Keratinocyte (primary cell): ENCODE data around the gene NOL3. TPM values are rescaled to one million over a fixed set of nuclear protein-coding genes. Genes with fewer than 3 reads are reported as not detected.

Source experiments
- DNase-seq: peaks from one replicate; pipeline ENCODE4 v3.0.0-alpha.2; 2011; ENCODE audit warnings: low read depth, missing footprints, low spot score
- FAIRE-seq: peaks from 2 replicates; lab custom pipeline; 2011; peaks lifted over from hg19 to GRCh38; lab: Jason Lieb, UNC
- H2AFZ ChIP-seq: 2 replicates; pipeline ENCODE4 v1.6.0; 2012; ENCODE audit warnings: low read length, control low read depth, inconsistent platforms; ENCODE audit not compliant: control insufficient read depth
- H3K27ac ChIP-seq: 2 replicates; pipeline ENCODE4 v1.5.1; 2011; ENCODE audit warnings: low read length; ENCODE audit not compliant: control insufficient read depth, insufficient read depth
- H3K27me3 ChIP-seq: 3 replicates; pipeline ENCODE4 v1.6.0; 2011; ENCODE audit warnings: low read length; ENCODE audit not compliant: control insufficient read depth, insufficient read depth; ENCODE audit errors: extremely low read depth
- H3K36me3 ChIP-seq, 2 experiments: 2 replicates in 1 of 2; 3 replicates in 1 of 2; pipeline ENCODE4 v1.5.1; 2011; ENCODE audit warnings: low read length in 2 of 2, mild to moderate bottlenecking in 1 of 2; ENCODE audit not compliant: control insufficient read depth in 2 of 2, insufficient read depth in 2 of 2; ENCODE audit errors: extremely low read depth in 1 of 2
- H3K4me1 ChIP-seq: 3 replicates; pipeline ENCODE4 v1.5.1; 2011; ENCODE audit warnings: low read length; ENCODE audit not compliant: control insufficient read depth, insufficient read depth; ENCODE audit errors: extremely low read depth
- H3K4me2 ChIP-seq: 3 replicates; pipeline ENCODE4 v1.6.0; 2011; ENCODE audit warnings: low read depth, low read length; ENCODE audit not compliant: control insufficient read depth, insufficient read depth; ENCODE audit errors: extremely low read depth
- H3K4me3 ChIP-seq, 3 experiments: fragments of 200-600 bp in 1 of 3; sonication (generic) in 1 of 3; 2 replicates in 2 of 3; 3 replicates in 1 of 3; pipeline ENCODE4 v1.5.1; 2011 to 2016; ENCODE audit warnings: low read length in 3 of 3, mild to moderate bottlenecking in 3 of 3, control low read depth in 2 of 3, inconsistent platforms in 1 of 3, low read depth in 1 of 3, mixed read lengths in 1 of 3, mixed run types in 1 of 3, moderate library complexity in 1 of 3; ENCODE audit not compliant: control insufficient read depth in 2 of 3, insufficient read depth in 2 of 3; ENCODE audit errors: extremely low read depth in 1 of 3
- H3K79me2 ChIP-seq: 2 replicates; pipeline ENCODE4 v1.6.0; 2012; ENCODE audit warnings: low read length; ENCODE audit not compliant: control insufficient read depth, insufficient read depth
- H3K9ac ChIP-seq: 3 replicates; pipeline ENCODE4 v1.6.0; 2011; ENCODE audit warnings: low read length; ENCODE audit not compliant: control insufficient read depth, insufficient read depth; ENCODE audit errors: extremely low read depth
- H3K9me1 ChIP-seq: 3 replicates; pipeline ENCODE4 v1.6.0; 2011; ENCODE audit warnings: low read length; ENCODE audit not compliant: control insufficient read depth, insufficient read depth; ENCODE audit errors: extremely low read depth
- H3K9me3 ChIP-seq: 2 replicates; pipeline ENCODE4 v1.5.1; 2012; ENCODE audit warnings: low read depth, low read length; ENCODE audit not compliant: control insufficient read depth
- H4K20me1 ChIP-seq: 3 replicates; pipeline ENCODE4 v1.6.0; 2011; ENCODE audit warnings: low read length; ENCODE audit not compliant: control insufficient read depth, insufficient read depth; ENCODE audit errors: extremely low read depth
- CTCF ChIP-seq, 3 experiments: IDR thresholded peaks in 1 of 3; conservative IDR thresholded peaks in 1 of 3; optimal IDR thresholded peaks in 1 of 3; 2 replicates in 2 of 3; 3 replicates in 1 of 3; pipeline versions ENCODE3 to v1.5.1; 2011; ENCODE audit warnings: low read length in 3 of 3, mild to moderate bottlenecking in 3 of 3, moderate library complexity in 2 of 3, control low read depth in 1 of 3, inconsistent platforms in 1 of 3; ENCODE audit not compliant: insufficient read depth in 2 of 3; ENCODE audit errors: extremely low read depth in 1 of 3
- EZH2 ChIP-seq: IDR thresholded peaks from one replicate; pipeline ENCODE4 v1.6.1; 2012; ENCODE audit warnings: inconsistent platforms, mild to moderate bottlenecking, low read length, moderate library complexity
- dilution Hi-C: fragments of 300-500 bp; cut with MboI; formaldehyde crosslinking; loops from one replicate; pipeline ENCODE4 v1.7.0; 2020; ENCODE audit warnings: low sequenced_read_pairs; ENCODE audit not compliant: extremely low pct_ligation_motif_present
- polyA plus RNA-seq, 5 experiments: library from polyadenylated mRNA; depleted of rRNA in 3 of 5; stranded (reverse) in 3 of 5; stranded (forward) in 1 of 5; unstranded in 1 of 5; fragments of >200 nt; gene quantifications; 1 replicate in 1 of 5; 2 replicates in 3 of 5; 3 replicates in 1 of 5; pipeline versions ENCODE4 v1.2.1 to v1.2.3, GENCODE V29; 2011 to 2012; ENCODE audit warnings: missing spikeins in 2 of 5, low read depth in 1 of 5, low replicate concordance in 1 of 5

The NOL3 gene
- polyA plus RNA-seq, 1 donor (not counting 4 experiments of a cell fraction or from before 2014, with no cell fraction given): 16.8 TPM

DNA sequence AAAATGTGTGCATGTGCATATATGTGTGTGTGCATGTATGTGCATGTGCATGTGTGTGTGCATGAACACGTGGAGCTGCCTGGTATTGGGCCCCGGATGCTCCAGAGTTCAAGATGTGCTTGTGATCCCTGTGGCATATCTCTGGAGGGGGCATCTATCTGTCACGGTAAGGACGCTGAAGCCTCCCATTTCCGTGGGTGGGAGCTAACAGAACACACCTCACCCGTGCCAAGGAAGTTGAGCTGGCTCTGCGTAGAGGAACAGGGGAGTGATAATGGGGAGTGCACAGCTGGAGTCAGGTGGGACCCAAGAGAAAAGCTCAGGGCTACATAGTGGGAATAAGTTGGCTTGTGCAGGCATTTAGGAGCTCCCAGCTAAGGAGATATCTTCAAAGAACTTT lies 41.3 kb downstream of the NOL3 start:
- no peak overlapping the region for H2AFZ ChIP-seq
- H3K79me2 ChIP-seq: no peaks in the 10 kb centered on the region
- no peak overlapping the region for H3K4me2 ChIP-seq
- H3K36me3 ChIP-seq: no peaks in the 10 kb centered on the region
- H3K27me3 ChIP-seq: no peaks in the 10 kb centered on the region
- no peak for DNase-seq
- H3K9me1 ChIP-seq: peaks cover 4% of the 10 kb centered on the region
- FAIRE-seq: no peak
- peaks cover 36% of the 10 kb centered on the region for H3K4me1 ChIP-seq
- dilution Hi-C loops: no loop called here
- H3K9me3 ChIP-seq: no peaks in the 10 kb centered on the region
- TF ChIP-seq EZH2 (no peak), CTCF (optimal IDR thresholded peaks at IDR 0.05 in 1 of 3, IDR thresholded peaks at IDR 0.05 in 1 of 3, conservative IDR thresholded peaks at IDR 0.05 in 1 of 3; ENCODE audit: extremely low read depth in 1 of 3, insufficient read depth in 2 of 3, low read length in 3 of 3) (no peak)
- no peak overlapping the region for H3K27ac ChIP-seq
- H4K20me1 ChIP-seq: no peaks in the 10 kb centered on the region
- H3K9ac ChIP-seq: no peak overlapping the region
- H3K4me3 ChIP-seq: no peak overlapping the region

- Histone ChIP-seq H3K79me2 (no peaks in the 10 kb centered on the region), H3K36me3 (no peaks in the 10 kb centered on the region), H3K27ac (peak overlapping the region; percentile 67), H3K4me3 (peak overlapping the region in 2 of 3 experiments; percentile 8 to 29), H3K9me1 (no peaks in the 10 kb centered on the region), H4K20me1 (no peaks in the 10 kb centered on the region), H3K9ac (peak overlapping the region; percentile 39), H3K27me3 (no peaks in the 10 kb centered on the region), H2AFZ (peak overlapping the region; percentile 47), H3K4me2 (peak overlapping the region; percentile 71), H3K4me1 (peaks cover 25% of the 10 kb centered on the region), H3K9me3 (no peaks in the 10 kb centered on the region)
- TF ChIP-seq EZH2 (no peak), CTCF (optimal IDR thresholded peaks at IDR 0.05 in 1 of 3, IDR thresholded peaks at IDR 0.05 in 1 of 3, conservative IDR thresholded peaks at IDR 0.05 in 1 of 3; ENCODE audit: extremely low read depth in 1 of 3, insufficient read depth in 2 of 3, low read length in 3 of 3) (no peak)
- dilution Hi-C loops: no loop called here
- FAIRE-seq: peak; percentile 93
- peak; percentile 60 for DNase-seq
These were observed 42.4 kb downstream of the NOL3 start for GRCh38 chr16:67212766-67213165.
